Suprapubic skin (tissue), 4 donors: ENCODE measurements around the gene ZNF579.

Experiments
- EP300 ChIP-seq: sonication (generic); formaldehyde crosslinking; IDR thresholded peaks from one replicate; pipeline ENCODE4 v1.6.1; 2017; ENCODE audit warnings: antibody characterized with exemption
- POLR2A ChIP-seq, 2 donors: fragments of 450-650 bp; IDR thresholded peaks; one replicate each; pipeline ENCODE4 v1.6.1; 2017; ENCODE audit warnings: antibody characterized with exemption in 2 of 2, mild to moderate bottlenecking in 2 of 2, moderate library complexity in 2 of 2
- POLR2AphosphoS5 ChIP-seq, 3 donors: sonication (generic); formaldehyde crosslinking; IDR thresholded peaks; one replicate each; pipeline ENCODE4 v1.6.1; 2017; ENCODE audit warnings: antibody characterized with exemption in 3 of 3
- TF ChIP-seq, protein P1 (sequence below), 2 donors: fragments of 200-600 bp in 1 of 2; fragments of 450-650 bp in 1 of 2; sonication (generic) in 1 of 2; IDR thresholded peaks; one replicate each; pipeline ENCODE4 v1.5.1; 2016 to 2019; ENCODE audit warnings: antibody characterized with exemption in 2 of 2, mild to moderate bottlenecking in 1 of 2, moderate library complexity in 1 of 2

DNA sequence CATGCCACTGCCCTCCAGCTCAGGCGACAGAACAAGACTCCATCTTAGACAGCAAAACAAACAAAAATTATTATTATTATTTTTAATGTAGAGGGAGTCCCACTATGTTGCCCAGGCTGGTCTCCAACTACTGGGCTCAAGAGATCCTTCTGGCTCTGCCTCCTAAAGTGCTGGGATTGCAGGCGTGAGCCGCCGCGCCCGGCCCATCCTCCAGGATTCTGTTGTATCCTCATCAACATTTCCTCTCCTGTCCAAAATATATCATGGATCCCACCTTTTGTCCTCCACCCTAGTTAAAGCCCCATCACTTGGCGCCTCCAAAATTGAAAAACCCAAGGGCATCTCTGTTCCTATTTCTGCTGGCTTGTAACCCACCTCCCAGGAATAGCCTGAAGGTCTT is 42.5 kb upstream of the ZNF579 start:
- TF ChIP-seq, protein P1, sequence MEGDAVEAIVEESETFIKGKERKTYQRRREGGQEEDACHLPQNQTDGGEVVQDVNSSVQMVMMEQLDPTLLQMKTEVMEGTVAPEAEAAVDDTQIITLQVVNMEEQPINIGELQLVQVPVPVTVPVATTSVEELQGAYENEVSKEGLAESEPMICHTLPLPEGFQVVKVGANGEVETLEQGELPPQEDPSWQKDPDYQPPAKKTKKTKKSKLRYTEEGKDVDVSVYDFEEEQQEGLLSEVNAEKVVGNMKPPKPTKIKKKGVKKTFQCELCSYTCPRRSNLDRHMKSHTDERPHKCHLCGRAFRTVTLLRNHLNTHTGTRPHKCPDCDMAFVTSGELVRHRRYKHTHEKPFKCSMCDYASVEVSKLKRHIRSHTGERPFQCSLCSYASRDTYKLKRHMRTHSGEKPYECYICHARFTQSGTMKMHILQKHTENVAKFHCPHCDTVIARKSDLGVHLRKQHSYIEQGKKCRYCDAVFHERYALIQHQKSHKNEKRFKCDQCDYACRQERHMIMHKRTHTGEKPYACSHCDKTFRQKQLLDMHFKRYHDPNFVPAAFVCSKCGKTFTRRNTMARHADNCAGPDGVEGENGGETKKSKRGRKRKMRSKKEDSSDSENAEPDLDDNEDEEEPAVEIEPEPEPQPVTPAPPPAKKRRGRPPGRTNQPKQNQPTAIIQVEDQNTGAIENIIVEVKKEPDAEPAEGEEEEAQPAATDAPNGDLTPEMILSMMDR (IDR thresholded peaks at IDR 0.05): no peak
- no peak for TF ChIP-seq POLR2A (IDR thresholded peaks at IDR 0.05)
- no peak for TF ChIP-seq POLR2AphosphoS5 (IDR thresholded peaks at IDR 0.05)
- TF ChIP-seq EP300: no peak
